Stimulated activated CD4-positive, alpha-beta T cell treated with anti-CD3 and anti-CD28 coated beads, Interleukin-15, amount 100 ng/mL, for 24 hours (primary cell): ENCODE data around the gene LRRIQ4.

Source experiments
- DNase-seq: peaks from one replicate; pipeline ENCODE4 v3.0.0-alpha.2; 2020

LRRIQ4 gene

DNA sequence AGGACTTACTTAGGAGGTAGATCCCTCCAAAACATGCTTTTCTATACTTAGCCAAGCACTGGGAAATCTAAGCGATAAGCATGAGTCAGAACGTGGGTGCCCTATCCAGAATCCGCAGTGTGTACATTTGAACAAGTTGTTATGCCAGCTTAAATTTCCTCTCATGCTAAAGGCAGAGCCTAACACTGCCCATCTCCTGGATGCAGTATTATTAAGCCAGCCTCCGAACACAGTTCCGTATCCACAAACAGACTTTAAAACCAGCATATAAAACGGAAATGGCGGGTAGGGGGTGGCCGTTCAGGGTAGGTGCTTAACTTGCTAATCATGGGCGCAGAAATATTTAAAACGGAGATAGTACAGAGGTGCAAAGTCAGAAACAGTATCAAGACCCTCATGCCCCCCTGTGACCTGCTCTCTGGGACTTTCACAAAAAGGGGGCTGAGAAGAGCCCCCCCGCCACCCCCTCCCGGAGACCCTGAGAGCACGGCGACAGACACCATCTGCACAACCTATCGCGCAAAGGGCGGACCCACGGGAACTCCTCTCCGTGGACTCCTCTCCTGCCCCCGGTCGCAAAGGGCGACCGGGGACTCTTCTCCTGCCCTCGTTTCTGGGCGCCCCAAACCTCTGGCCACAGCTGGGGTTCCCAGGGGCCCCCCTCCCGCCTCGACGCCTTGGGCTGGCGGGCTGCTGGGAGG, 889 bp upstream of the LRRIQ4 start:
- peak; percentile 28 for DNase-seq

DNA sequence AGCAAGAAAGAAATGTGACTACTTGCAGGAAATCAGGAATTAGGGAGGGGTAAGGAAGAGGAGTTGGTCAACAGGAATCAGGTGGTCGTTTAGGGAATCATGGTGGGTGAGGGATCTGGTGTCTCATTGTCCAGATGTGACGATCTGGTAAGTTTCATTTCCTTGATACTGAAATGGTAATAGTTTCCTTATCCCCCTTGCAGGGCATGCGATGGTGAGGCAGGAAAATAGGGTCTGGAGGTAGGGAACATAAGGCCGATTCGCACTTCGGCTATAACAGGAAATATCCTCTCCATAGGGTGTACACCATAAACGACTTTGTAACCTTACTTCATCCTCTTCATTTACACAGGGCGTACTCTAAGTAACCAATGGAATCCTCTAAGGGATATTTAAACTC, 608 bp downstream of the LRRIQ4 start:
- no peak for DNase-seq

DNA sequence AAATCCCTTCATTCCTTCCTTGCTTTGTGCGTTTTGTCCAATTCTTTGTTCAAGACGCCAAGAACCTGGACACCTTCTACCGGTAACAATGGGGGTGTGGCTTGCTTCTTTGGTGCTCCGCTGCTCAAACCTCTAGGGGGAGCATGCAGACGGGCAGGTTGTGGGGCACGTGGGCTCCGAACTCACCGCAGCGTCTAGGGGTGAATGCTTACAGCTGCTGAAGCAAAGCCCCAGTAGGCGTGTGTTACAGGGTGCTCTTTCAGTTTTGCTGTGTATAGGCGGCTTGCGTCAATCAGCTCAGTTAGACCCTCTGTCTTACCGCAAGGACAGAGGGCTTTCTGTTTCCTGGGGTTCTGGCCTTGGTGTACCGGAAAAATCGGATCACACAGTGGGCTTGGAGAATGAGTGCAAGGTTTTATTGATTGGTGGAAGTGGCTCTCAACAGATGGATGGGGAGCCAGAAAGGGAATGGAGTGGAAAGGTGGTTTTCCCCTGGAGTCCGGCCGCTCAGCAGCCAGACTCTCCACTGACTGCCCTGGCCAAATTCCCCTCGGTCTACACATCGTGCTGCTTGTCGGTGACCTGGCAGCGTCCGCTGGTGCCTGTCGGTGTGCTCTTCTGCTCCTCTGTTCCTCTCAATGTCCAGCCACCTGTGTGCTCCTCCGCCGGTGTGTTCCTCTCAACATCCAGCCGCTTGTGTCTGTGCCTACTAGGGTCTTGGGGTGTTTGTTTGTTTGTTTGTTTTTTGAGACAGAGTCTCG, 1.3 kb downstream of the LRRIQ4 start:
- DNase-seq = peak; percentile 81

DNA sequence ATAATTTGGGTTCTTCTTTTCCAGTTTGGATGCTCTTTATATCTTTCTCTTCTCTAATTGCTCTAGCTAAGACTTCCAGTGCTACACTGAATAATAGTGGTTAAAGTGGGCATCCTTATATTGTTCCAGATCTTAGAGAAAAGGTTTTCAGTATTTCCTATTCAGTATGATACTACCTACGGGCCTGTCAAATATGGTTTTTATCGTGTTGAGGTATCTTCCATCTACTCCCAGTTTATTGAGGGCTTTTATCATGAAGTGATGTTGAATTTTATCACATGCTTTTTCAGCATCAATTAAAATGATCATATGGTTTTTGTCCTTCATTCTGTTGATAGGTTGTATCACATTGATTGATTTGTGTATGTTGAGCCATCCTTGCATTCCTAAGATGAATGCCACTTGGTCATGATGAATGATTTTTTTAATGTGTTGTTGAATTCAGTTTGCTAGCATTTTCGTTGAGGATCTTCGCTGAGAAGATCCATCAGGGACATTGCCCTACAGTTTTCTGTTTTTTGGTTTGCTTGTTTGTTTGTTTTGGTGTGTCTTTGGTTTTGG, 3.0 kb downstream of the LRRIQ4 start:
- DNase-seq = no peak

DNA sequence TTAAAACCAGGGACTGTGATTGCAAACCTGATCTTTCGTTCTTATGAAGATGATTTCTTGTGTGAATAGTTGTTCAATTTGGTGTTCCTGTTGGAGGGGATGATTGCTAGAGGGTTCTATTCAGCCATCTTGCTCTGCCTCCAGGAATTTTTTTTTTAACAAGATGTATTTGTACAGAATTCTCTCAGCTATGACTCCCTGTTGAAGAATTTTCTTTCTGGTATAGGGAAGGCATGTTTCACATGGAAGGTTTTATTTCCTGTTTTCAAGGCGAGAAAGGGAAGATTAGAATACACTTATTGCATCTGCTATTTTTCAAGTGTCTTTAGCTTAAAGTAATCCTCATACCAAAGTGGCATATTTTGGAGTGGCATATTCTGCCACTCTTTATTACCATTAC, 5.6 kb downstream of the LRRIQ4 start:
- no peak for DNase-seq

DNA sequence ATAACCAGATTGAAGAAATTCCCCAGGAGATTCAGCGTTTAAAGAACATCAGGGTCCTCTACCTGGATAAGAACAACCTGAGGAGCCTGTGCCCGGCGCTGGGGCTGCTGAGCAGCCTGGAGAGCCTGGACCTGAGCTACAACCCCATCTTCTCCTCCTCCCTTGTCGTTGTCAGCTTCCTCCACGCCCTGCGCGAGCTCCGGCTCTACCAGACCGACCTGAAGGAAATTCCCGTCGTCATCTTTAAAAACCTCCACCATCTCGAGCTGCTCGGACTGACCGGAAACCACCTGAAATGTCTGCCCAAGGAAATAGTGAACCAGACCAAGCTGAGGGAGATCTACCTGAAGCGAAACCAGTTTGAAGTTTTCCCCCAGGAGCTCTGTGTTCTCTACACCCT, 9.4 kb downstream of the LRRIQ4 start:
- DNase-seq = no peak

DNA sequence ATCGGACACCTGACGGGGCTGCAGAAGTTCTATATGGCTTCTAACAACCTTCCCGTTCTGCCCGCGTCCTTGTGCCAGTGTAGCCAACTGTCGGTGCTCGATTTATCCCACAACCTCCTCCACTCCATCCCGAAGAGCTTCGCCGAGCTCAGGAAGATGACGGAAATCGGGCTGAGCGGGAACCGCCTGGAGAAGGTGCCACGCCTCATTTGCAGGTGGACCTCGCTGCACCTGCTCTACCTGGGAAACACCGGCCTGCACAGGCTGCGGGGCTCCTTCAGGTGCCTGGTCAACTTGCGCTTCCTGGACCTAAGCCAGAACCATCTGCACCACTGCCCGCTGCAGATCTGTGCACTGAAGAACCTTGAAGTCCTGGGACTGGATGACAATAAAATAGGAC, 9.9 kb downstream of the LRRIQ4 start:
- no peak for DNase-seq

DNA sequence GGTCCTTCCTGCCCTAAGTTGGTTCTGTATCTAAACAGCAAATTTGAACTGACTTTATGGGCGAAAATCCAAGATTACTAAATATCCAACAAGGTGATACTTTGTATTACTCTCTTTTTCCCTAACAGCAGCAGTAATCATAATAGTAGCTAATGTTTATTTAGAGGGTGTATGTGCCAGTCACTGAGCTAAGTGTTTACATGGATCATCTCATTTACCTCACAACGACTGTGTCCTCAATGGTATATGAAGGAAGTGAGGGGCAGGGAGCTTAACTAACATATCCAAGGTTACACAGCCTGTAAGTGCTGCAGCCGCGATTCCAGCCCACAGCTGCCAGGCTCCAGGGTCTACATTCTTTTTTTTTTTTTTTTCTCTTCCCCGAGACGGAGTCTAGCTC, 10.3 kb downstream of the LRRIQ4 start:
- no peak for DNase-seq

DNA sequence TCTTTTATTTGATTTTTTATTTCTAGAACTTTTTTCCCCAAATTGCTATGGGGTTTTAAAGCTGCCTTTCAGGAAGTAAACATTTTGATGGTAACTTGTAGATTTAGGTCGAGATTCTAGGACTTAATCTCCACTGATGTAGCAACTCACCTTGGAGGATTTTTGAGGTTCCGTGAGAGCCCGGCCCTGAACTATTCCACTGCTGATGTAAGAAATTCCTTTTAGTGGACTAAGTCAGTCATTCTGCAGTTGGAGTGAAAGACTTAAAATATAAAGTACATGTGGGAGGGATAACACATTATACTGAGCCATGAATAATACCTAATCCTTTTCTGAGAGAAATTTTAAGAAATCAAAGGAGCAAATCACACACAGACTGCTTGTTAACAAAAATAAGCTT, 12.6 kb downstream of the LRRIQ4 start:
- DNase-seq = no peak

DNA sequence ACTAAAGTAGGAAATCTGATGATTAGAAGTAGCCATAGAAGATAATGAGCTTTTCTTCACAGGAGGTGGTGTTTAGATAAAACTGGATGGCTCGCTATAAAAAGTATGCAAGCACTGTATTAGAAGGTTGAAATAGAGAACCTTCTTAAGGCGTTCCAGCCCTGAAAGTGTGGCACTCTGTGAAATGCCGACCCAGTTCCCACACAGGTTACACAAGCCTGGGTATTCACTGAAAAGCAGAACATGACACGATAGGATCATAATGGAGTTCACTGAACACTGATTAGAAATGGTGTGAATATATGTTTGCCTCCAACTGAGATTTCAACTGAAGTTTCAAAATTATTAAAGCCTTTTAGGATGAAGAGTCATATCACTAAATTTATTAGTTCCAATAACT, 15.0 kb downstream of the LRRIQ4 start:
- DNase-seq = no peak

DNA sequence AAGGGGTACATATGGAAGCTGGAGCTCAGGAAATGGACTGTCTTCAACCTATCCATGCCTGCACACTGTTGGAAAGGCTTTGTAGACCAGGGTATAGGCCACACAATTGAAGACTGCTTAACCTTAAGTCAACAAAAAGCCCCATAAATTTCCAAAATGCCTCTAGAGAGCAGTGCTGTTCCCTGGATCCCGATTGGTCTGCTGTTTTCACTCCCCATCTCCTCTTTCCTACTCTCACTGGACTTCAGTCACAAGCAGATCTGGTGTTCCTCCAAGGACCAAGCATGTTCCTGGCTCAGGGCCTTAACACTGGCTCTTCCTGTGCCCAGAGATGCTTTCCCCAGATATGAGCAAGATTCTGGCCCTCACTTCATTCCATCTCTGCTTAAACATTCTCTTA, 22.9 kb downstream of the LRRIQ4 start:
- DNase-seq = no peak

DNA sequence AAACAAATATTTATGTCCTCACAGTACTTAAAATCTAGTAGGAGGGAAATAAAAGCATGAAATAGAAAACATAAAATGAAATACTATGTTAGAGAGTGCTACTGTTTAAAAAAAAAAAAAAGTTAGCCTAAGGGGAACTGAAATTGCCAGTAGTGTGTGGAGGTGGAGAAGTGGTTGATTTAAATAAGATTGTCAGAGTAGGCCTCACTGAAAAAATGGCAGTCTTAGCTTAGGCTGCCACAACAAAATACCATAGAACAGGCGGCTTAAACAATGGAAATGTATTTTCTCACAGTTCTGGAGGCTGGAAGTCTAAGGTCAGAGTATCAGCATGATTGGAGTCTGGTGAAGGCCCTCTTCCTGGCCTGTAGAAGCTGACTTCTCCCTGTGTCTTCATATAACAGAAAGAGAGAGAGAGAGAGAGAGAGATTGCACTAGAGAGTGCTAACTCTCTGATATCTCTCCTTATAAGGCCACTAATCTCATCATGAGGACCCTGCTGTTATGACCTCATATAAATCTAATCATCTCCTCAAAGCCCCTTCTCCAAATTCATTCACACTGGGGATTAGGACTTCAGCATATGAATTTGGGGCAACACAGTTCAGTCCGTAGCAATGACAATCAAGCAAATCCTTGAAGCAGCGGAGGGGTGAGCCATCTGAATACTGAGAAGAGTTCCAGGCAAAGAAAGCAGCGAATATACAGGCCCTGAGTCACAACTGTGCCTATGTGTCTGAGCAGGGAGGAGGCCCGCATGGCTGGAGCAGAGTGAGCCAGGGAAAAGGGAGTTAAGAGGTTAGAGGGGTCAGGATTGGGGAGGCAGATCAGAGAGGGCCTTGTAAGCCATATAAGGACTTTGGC, 23.6 kb downstream of the LRRIQ4 start:
- no peak for DNase-seq

DNA sequence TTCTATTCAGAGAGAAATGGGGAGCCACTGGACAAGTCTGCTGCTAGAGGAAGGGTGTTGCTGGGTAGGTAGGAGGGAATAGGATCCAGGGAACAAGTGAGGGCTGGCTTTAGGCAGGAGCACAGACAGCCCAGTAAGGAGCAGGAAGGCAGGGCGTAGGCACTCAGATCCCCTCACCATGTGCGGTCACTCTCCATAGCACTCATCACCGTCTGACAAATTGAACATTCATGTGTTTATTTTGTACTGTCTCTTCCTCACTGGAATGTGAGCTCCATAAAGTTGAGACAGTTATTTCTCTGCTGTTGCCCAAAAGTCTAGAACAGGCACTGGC, 24.2 kb downstream of the LRRIQ4 start:
- DNase-seq = no peak

DNA sequence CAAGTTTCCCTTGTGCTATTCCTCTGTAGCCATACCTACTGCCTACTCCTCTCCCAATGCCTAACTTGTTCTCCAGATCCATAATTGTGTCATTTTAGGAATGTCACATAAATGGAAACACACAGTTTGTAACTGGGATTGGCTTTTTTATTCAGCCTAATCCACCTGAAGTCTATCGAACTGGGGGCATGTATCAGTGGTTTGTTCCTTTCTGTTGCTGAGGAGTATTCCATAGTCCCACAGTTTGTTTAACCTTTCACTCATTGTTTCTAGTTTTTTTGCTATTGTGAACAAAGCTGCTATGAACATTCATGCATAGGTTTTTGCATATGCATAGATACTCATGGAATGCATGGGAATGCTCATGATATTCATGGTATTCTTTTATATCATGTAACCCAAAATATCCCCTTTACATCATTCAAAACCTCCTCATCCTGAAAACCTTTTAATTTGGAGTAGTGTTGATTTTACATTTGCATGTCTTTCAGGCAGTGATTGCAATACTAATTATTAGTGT, 25.9 kb downstream of the LRRIQ4 start:
- DNase-seq = no peak

DNA sequence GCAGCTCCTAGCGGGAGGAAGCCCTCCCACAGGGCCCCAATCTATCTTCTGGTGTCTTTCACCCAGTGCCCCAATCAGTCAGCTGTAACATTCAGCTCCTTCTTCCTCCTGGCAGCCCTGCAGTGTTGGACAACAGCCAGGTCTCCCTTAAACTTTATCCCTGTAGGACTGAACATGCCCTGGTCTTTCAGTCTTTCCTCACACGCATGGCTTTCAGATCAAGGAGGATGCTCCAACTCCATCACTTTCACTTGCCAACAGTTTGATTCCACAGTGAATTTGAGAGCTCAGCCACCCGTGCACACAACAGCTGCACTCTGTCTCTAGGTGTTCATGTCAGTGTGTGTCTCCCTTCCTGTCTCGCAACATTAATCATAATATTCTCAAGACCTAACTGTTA, 28.5 kb downstream of the LRRIQ4 start:
- no peak for DNase-seq

DNA sequence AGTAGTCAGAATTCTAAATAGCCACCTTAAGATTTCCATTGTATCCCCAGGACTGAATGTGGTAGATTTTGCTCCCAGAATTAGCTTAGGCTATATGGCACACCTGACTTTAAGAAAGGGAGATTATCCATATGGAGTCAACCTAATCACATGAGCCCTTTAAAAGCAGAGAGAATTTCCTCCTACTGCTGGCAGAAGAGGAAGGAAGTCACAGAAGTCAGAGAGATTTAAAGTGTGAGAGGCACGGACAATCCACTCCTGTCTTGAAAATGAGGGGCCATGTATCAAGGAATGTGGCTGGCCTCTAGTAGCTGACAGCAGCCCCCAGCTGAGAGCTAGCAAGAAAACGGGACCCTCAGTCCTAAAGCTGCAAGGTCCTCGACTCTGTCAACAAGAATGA, 30.3 kb downstream of the LRRIQ4 start:
- no peak for DNase-seq

DNA sequence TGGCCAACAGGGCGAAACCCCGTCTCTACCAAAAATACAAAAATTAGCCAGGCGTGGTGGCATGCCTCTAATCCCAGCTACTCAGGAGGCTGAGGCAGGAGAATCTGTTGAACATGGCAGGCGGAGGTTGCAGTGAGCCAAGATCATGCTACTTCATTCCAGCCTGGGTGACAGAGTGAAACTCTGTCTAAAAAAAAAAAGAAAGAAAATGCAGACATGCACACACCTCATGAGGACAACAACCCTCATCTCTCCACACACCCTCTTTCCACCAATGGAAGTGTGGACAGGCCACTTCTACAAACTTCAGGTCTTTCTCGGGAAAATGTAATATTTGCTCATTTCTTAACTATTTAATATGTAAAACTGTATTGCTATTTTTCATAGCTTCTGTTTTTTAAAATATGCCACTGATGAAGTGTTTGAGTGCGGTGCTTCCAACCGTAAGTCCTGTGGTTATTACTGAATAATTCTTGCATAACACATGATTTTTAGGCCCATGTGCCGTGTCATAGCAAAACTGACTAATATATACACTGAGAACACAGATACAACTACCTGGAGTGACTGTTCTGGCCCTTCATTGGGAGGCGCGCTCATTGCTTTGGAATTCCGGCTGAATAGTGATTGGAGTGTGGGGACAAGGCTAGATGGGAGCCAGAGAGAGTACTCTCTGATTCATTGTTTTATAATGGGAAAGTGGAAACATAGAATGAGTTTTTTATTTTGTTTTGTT, 34.0 kb downstream of the LRRIQ4 start:
- DNase-seq = no peak

DNA sequence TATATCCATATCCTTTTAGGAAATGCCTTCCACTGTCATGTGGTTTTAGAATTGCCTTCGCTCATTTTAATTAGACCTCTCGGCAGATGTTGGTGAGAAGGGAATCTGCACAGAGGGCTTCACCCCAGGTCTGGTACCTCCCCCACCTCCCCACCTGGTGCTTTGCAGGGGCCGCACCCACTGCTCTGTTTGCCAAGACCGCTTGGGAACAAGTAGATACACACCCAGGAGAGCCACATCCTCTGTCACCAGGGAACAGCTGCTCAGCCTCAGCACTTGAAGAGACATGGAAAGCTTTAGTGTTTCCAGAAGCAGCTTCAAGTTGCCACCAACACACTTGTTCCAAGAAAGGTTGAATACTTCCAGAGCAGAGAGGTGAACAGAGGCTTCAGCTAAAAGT, 35.2 kb downstream of the LRRIQ4 start:
- DNase-seq = no peak

DNA sequence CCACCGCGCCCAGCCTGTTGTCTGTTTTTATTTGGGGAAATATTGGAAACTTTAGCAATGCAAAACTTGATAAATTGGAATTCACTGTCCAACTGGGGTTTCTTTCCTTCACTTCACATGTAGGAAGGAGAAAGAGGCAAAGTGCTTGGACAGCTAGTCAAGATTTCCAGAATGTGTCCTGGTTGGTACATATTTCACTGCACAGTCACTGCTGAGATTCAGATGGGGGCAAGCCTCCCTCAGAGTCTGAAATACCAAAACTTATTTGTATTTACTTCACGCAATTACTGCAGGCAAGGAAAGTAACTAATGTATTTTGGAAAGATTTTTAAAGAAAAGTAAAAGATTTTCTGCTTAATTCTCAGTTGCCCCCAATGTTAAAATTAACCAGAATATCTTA, 36.1 kb downstream of the LRRIQ4 start:
- DNase-seq = no peak

DNA sequence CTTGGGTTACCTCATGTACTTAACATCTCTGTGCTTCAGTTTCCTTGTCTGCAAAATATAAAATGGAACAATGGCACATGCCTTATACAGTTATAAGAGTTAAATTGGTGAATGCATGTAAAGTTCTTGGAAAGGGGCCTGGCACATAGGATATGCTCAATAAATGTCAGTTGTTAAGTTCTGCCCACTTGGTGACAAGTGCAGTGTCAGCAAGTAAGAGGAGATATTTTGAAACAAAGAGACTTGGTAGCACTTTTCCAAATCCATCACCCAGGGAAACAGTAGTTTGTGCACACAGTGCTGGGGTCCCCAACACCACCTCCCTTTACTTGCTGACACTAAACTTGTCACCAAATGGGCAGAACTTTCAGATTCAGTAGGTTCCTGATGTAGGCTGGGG, 37.9 kb downstream of the LRRIQ4 start:
- DNase-seq = no peak

DNA sequence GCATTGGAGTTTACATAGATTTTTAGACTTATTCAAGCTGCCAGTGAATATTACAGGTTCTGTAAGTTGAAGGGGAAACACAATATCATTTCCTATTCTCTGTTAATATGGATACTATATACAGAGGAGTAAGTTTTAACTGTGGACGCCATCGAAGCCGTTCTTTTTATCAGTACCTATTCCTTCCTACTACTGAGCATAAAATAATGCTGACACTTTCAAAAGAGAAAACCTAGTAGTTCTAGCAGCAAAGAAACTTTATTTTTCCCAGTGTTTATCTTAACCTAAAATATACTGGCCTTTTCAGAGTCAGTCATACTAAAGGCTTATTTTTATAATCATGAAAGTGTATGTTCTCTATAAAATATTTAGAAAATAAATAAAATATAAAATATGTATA, 42.8 kb downstream of the LRRIQ4 start:
- no peak for DNase-seq

DNA sequence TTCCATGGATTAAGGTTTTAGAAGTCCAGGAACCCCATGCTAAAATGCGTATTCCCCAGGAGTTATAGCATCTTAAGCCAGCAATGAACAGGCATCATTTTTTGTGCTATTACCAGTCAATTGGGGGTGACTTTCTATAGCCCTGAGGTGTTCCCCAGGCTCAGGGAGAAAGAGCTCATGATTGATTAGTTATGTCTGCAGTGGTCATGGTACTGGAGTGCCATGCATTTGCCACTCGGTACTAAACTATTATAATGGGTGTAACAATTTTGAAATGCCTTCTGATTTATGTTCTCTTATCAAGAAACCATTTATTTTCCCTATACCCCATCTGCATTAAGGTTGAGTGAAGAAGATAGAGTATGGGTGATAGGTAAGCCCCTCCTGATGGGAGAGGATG, 45.1 kb downstream of the LRRIQ4 start:
- DNase-seq = no peak

DNA sequence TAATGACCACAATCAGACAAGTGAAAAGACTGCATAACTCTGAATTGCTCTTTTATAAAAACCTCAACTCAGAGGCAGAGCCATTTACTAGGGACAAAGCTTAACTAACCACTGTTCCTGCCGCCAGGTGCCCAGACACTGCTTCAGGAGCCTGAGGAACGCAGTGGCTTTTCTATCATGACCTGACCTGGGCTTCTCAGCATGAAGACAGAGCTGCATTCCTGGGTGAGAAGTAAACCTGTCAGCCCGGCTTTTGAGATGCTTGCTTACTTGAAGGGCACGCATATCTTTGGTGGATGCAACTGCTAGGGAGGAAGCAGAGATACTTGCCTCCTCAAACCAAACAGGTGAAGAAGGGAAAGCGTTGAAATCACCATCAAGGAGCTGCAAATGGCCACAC, 49.2 kb downstream of the LRRIQ4 start:
- DNase-seq = no peak
